ENCODE data around the gene TMEM63C.

The TMEM63C gene

DNA sequence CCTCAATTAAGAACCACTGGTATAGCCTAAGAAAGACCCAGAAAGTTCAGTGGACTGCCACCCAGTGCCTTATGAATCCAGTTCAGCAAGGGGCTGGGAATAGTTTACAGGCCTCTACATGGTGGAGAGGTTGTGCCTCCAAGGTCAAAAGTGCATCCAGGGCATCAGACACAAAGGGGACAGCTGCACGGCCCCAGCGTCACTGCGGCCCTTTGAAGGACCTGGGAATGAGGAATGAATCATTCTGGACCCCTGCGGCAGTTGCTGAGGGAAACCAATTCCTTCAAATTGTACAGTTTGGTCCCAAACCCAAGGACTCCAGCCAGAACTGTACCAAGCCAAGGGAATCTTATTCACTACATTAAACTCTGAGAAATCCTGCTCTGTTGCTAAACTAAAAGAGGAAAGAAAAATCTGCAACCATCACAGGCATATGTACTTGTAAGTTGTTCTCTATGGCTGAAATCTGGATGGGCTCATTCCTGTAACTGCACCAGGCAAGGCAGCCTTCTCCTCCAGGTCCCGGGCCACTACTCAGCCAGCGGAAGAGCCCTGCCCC lies 100.3 kb downstream of the TMEM63C start:
- no peak for FAIRE-seq

DNA sequence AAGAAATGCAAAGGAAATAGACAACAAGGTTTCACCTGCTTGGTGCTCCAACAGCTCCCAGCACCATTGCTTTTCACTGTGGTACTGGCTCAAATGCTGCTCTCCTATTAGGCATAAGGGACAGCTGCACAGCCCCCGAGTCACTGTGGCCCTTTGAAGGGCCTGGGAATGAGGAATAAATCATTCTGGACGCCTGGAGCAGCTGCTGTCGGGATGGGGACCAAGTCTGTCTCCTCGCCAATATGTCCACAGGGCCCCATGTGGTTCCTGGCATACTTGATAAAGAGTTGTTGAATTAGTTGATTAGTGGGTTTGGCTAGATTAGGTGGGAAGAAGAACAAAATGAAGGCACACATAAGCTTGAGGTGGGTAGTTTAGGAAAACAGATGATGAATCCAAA lies 102.5 kb downstream of the TMEM63C start:
- no peak for FAIRE-seq

DNA sequence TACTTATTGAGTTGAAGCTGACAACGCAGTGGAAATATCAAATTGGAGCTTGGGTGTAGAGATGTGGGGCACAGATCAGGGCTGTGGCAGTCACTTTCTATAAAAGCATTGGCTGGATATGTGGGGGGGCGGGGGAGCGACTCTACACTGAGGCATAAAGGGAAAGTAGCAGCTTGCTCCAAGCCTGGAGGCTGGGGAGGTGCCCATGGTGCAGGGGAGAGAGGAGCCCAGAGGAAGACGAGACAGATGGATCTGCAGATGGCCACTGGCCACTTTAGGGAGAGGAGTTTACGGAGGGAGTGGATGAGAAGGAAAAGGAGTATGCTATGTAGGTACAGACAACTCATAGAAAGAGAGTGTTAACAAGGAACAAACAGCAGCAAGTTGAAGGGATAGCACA lies 102.9 kb downstream of the TMEM63C start:
- FAIRE-seq: no peak

DNA sequence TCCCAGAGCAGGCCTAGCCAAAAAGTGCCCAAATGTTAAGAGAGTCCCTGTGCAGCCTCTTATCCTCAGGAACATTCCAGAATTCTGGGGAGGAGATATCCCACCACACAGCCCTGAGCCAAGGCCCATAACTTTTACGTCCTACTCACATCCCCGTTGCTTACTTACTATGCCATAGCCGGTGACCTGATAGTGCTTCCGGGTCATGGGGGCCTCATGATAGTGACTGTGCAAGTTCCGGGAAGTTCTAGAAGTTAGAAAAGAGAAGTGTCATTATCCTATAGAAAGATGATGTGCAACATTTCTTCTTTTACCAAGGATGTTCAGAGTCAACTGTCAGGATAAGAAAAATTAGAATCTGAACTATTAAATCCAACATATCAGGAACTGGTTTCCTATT lies 105.0 kb downstream of the TMEM63C start:
- FAIRE-seq: no peak

DNA sequence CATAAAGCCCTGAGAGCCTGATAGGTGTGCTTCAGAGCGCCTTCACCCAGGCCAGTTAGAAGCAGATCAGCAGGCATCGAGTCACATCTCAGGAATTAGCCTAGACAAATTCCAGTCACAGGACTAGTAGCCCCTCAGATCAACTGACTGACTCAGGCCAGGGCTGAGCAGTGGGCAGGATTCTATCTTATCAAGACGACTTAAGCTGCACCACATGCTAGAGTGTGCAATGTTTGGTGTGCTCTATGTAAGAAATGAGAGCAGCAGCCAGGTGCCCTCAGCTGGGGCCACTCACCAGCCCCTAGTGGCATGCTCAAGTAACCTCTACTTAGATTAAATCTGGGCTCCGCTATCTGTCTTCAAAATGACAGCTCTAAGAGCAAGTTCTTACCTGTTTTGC lies 109.1 kb downstream of the TMEM63C start:
- FAIRE-seq: no peak

DNA sequence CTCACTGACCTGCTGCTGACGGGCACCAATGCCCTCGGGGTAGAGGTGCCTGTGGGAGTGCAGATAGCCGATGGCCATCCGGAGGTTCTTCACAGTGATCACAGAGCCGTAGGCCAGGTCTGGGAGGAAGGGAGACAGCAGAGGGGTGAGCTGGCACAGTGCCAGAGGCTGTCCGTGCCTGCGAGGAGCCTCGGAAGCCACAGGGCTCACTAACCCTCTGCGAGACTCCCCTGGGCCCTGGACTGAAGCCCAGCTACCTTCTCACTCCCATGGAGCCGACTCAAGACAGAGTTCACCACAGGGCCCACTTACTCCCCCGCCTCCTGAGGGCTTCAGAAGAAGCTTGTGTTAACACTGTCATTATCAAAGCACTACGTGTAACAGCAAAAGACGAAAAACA lies 114.6 kb downstream of the TMEM63C start:
- FAIRE-seq: no peak

DNA sequence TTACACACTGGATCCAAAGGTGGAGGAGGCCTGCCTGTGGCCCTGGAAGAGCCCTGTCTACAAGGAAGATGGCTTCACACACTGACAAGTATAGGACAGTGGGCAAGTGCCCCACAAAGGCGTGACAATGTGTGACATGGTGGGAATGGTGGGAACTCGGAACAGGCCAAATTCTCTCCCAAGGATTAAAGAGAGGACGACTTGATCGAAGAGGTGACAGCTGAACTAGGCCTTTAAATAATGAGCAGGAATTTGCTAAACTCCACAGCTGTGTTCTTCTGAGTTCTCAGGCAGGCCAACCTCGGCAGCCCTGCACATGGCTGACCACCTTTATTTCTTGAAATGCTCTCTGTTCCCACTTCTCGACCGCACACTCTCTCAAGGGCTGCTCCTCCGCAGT lies 115.3 kb downstream of the TMEM63C start:
- FAIRE-seq: no peak

DNA sequence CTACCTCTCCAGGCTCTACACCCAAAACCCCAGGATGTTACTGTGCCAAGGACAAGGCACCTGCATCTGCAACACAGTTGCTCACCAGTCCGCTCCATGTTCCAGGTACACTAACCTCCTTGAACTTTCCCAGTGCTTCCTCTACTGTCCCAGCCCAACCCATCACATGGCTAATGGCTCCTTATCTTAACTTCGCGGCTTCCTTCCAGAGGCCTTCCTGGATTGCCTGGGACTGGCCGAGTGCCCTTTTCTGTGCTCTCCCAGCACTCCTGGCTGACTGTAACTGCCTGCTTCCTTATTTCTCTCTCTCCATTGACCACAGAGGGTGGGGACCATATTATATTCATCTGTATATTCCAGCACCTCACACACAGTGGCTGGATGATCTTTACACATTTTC lies 118.2 kb downstream of the TMEM63C start:
- no peak for FAIRE-seq

DNA sequence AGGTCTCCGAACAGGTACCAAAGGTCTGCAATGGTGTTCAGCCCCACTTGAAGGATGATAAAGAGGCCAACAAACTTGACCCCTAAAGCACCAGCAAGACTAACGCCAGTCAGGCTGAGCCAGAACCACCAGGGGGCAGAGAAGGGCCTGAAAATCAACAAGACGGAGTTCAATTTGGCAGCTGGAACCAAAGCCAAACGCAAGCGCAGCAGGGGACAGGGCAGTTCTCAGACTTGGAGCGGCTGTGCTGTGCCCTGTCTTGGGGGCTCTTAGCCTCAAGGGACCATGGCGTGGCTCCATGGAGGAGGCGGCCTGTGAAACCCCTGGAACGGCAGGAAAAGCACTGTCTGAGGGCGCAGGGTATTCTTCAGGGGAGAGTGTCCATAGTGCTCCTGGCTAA lies 119.5 kb downstream of the TMEM63C start:
- no peak for FAIRE-seq

DNA sequence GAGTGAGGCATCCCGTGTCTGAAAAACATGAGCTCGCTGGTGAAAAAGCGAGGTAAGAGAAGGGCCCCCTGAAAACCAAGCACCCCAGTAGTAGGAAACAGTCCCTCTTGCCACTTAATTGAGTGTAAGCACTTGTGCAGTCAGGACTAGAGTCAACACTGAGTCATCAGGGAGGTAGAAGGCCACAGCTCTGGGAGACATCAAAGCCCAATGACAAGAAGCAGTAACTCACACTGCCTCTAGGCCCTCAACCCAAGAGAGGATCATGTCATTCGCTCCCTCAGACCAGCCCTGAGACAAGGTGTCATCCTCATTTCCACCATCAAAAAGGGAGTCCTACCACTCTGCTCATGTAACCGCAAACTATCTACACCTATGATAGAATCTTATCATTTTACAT lies 121.3 kb downstream of the TMEM63C start:
- no peak for FAIRE-seq

DNA sequence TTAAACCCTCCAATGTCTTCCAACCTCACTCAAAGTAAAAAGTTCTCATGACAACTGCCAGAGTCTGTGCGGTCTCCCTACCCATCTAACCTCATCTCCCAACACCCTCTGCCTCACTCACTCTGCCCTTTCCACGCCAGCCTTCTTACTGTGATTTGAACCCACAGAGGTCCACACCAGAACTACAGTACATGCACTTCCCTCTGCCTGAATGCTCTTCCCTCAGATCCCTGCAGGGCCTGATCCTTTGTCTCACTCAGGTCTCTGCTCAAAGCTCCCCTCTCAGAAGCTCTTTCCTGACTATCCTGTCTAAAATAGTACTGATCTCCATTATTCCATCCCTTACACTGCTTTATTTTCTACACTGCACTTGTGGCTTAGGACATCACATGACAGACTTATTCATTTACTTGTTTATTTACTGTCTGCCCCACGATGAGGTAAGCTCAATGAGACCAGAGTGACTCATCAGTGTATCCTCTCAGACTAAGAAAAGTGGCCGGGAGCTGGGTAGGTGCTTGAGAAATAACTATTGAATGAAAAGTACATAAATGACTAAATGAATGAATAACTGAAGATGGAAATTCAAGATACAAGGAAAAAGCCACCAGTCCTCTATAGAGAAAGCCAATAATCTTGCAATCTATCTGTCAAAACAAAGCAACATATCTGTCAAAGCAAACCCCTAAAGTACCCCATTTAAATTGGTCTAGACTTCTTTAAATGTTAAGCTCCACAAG lies 122.0 kb downstream of the TMEM63C start:
- no peak for FAIRE-seq

DNA sequence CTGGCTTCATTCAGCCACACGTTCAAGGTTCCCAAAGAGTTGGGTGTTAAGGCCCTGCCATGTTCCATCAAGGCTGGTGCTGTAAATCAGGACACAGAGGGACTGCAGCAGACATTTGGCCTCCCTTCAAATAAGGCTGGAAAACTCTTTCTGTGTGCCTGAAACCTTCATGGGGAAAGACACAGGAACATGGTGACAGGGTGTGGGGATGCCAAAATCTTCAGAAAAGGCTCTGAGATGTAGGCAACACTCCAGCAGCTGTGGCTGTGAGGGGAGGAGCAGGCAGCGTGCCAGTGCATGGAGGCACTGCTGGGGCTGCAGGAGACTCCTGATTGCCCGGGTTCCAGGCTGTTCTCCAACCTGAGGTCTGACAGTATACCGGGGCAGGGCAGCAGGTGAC lies 124.1 kb downstream of the TMEM63C start:
- no peak for FAIRE-seq

DNA sequence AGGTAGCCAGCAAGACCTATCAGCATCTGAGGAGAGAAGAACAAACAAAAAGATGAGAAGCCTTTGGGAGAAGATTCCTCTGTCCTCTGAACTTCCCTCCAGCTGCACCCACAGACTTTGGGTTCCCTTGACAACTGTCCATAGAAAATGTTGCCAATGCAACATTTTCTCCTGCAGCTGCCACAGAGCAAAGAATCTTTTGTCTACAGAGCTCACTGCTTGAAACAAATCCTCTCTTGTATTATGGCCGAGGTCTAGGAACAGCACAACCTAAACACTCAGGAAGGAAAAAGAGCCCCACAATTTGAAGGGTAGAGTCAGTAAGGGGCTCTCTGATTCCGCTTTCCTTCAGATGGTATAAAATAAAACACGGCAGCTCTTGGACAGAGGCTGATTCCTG lies 124.8 kb downstream of the TMEM63C start:
- no peak for FAIRE-seq

DNA sequence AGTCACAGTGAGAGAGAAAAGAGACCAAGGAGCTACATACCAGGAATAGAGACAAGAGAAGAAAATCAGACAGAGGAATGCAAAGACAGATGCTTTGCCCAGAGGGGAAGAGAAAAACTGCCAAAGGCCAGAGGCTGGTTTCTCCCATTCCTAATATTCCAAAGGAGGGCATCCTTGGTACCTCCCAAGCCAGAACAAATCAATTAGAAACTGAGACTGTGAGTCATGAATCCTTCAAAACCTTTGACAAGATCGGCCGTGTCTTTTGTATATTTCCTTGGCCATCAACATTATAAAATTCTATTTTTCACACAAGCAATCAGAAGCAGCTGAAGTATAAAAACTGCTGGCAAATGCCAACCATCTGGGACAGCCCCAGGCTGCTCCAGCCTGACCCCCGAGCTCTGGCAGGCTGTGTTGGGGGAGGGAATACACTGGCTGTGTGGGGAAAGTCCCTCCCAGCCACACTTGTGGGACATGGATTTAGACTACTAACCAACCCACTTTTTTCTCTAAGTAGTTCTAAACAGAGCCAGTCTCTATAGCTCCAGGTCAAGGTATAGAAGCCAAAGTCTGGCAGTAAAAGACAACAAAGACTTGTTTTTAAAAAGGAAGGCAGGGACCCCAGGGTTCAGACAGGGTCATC lies 125.4 kb downstream of the TMEM63C start:
- FAIRE-seq: no peak

Measured in G401.6 (cell line).